ENCODE measurements around the gene PPARD. TPM values are rescaled to one million over a fixed set of nuclear protein-coding genes. Genes with fewer than 3 reads are reported as not detected.

The PPARD gene
- total RNA-seq, 4 donors from 2014 or later: 23.4 to 31.4 (median 26.9) TPM

DNA sequence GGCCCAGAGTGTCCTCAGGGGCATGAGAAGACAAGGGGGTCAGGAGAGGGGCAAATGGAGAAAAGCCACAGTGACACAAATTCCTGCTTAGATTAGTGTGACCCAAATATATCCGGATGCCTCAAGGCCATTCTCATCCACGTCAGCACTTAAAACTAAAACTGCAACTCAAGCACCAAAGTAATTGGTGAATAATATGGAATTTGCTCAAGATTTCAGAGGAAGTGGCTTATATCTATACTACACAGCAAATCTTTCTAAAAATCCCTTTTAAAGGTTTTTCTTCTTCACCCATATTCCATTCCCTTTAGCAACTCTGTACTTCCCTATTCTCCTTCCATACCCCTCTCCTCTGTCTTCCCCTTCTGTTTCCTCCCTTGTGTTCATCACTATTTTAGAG, 29.6 kb upstream of the PPARD start:
- no peaks in the 10 kb centered on the region for H3K27me3 ChIP-seq
- no peak for TF ChIP-seq EP300 (IDR thresholded peaks at IDR 0.05)
- TF ChIP-seq POLR2A (IDR thresholded peaks at IDR 0.05): no peak
- TF ChIP-seq, protein P1, sequence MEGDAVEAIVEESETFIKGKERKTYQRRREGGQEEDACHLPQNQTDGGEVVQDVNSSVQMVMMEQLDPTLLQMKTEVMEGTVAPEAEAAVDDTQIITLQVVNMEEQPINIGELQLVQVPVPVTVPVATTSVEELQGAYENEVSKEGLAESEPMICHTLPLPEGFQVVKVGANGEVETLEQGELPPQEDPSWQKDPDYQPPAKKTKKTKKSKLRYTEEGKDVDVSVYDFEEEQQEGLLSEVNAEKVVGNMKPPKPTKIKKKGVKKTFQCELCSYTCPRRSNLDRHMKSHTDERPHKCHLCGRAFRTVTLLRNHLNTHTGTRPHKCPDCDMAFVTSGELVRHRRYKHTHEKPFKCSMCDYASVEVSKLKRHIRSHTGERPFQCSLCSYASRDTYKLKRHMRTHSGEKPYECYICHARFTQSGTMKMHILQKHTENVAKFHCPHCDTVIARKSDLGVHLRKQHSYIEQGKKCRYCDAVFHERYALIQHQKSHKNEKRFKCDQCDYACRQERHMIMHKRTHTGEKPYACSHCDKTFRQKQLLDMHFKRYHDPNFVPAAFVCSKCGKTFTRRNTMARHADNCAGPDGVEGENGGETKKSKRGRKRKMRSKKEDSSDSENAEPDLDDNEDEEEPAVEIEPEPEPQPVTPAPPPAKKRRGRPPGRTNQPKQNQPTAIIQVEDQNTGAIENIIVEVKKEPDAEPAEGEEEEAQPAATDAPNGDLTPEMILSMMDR (IDR thresholded peaks at IDR 0.05): no peak
- TF ChIP-seq POLR2AphosphoS5 (IDR thresholded peaks at IDR 0.05): no peak
- H3K27ac ChIP-seq: no peak overlapping the region
- H3K4me3 ChIP-seq: no peak overlapping the region
- WGBS: 28% methylated on average over 2 of the region's 2 CpGs
- H3K9me3 ChIP-seq: no peaks in the 10 kb centered on the region
- peaks cover 15% of the 10 kb centered on the region for H3K4me1 ChIP-seq
- no peak for DNase-seq (ENCODE audit: low spot score in 2 of 2)
- peaks cover 11% of the 10 kb centered on the region for H3K36me3 ChIP-seq

DNA sequence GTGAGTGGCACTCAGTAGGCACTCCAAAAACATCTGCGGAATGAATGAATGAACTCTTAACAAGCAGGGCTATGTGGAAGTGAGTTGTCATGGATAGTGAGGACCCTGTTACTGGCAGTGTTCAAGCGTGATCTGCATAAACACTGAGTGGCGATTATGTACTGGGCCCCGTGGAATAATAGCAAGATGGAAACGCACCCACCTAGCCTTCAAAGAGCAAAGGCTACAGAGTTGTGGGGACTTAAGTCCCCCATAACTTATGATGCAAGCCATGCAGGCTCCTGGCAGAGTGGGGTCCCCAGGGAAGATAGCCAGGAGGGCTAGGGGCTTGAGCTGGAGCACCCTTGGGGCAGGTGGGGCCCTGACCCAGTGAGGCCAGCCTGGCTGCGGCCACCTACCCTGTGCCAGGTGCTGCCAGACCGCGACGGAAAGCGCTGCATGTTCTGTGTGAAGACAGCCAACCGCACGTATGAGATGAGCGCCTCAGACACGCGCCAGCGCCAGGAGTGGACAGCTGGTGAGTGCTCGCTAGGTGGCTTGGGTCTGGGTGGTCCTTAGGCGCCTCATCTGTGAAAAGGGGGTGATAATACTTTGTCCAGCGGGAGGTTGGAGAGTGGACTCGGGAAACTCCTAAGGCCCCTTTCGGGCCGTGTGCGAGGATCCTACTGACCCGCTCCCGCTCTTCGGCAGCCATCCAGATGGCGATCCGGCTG, 24.7 kb upstream of the PPARD start:
- DNase-seq (ENCODE audit: low spot score in 2 of 2): no peak
- Histone ChIP-seq H3K4me1 (peaks cover 17% of the 10 kb centered on the region), H3K4me3 (peak overlapping the region; percentile 54), H3K9me3 (no peaks in the 10 kb centered on the region), H3K36me3 (peaks cover 26% of the 10 kb centered on the region), H3K27me3 (no peaks in the 10 kb centered on the region), H3K27ac (no peak overlapping the region)
- 56% methylated on average over 10 of the region's 28 CpGs for WGBS
- TF ChIP-seq POLR2AphosphoS5 (IDR thresholded peaks at IDR 0.05) (no peak), EP300 (IDR thresholded peaks at IDR 0.05) (no peak), POLR2A (IDR thresholded peaks at IDR 0.05) (no peak)
- TF ChIP-seq, protein P1 (IDR thresholded peaks at IDR 0.05): no peak

DNA sequence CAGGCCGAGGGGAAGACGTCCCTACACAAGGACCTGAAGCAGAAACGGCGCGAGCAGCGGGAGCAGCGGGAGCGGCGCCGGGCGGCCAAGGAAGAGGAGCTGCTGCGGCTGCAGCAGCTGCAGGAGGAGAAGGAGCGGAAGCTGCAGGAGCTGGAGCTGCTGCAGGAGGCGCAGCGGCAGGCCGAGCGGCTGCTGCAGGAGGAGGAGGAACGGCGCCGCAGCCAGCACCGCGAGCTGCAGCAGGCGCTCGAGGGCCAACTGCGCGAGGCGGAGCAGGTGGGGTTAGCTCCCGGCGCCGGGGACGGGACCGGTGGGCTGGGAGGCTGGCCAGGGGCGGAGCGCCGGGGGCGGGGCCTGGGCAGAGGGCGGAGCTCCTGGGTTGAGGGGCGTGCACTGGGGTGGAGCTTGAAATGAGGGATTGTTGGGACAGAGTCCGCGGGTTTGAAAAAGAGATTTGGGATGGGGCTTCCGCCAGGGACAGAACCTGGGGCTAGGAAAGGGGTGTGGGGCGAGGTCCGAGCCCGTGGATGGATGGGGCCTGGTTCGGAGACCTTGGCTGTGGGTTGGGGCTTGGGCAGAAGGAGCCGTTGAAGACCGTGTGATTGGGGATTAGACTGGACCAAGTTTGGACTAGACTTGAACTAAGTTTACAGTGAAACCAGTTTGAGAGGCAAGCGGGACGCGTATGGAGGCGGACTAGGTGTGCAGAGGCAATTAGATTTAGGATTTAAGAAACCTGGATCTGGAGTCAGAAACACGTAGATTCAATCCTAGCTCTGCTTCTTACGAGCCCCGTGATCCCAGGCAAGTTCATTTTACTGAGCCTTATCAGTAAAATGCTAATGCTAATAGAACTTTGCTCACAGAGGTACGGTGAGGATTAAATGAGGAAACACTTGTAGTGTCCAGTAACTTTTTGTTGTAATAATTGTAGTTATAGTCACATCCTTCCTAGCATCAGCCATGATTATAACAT, 23.9 kb upstream of the PPARD start:
- peak in 1 of 2 donors; percentile 80 for DNase-seq (ENCODE audit: low spot score in 2 of 2)
- Histone ChIP-seq H3K4me3 (peak overlapping the region; percentile 54), H3K27ac (no peak overlapping the region), H3K4me1 (peaks cover 17% of the 10 kb centered on the region), H3K27me3 (no peaks in the 10 kb centered on the region), H3K36me3 (peaks cover 24% of the 10 kb centered on the region), H3K9me3 (no peaks in the 10 kb centered on the region)
- WGBS: 25% methylated on average over 41 of the region's 55 CpGs
- TF ChIP-seq POLR2AphosphoS5 (IDR thresholded peaks at IDR 0.05) (no peak), EP300 (IDR thresholded peaks at IDR 0.05) (no peak), POLR2A (IDR thresholded peaks at IDR 0.05) (no peak)
- TF ChIP-seq, protein P1 (IDR thresholded peaks at IDR 0.05): no peak

DNA sequence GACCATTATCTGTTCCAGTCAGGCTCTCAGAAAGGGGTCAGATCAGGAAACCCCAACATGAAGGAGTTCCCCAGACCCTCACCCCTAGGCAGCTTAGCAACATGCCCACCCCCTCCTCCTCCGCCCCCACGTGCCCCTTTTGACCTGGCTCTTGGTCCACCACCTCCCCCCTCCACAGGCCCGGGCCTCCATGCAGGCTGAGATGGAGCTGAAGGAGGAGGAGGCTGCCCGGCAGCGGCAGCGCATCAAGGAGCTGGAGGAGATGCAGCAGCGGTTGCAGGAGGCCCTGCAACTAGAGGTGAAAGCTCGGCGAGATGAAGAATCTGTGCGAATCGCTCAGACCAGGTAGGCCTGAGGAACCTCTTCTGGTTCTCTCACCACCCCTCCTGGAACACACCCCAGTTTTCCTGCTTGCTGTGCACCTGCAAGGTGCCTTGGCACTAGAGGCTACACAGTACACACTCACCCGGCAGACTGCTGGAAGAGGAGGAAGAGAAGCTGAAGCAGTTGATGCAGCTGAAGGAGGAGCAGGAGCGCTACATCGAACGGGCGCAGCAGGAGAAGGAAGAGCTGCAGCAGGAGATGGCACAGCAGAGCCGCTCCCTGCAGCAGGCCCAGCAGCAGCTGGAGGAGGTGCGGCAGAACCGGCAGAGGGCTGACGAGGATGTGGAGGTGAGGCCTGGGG, 22.9 kb upstream of the PPARD start:
- H3K27ac ChIP-seq: no peak overlapping the region
- no peaks in the 10 kb centered on the region for H3K27me3 ChIP-seq
- H3K4me3 ChIP-seq: no peak overlapping the region
- WGBS: 86% methylated on average over 19 of the region's 20 CpGs
- H3K36me3 ChIP-seq: peaks cover 26% of the 10 kb centered on the region
- DNase-seq (ENCODE audit: low spot score in 2 of 2): no peak
- TF ChIP-seq POLR2AphosphoS5 (IDR thresholded peaks at IDR 0.05): no peak
- TF ChIP-seq POLR2A (IDR thresholded peaks at IDR 0.05): no peak
- no peak for TF ChIP-seq EP300 (IDR thresholded peaks at IDR 0.05)
- TF ChIP-seq, protein P1 (IDR thresholded peaks at IDR 0.05): no peak
- H3K4me1 ChIP-seq: peaks cover 17% of the 10 kb centered on the region
- no peaks in the 10 kb centered on the region for H3K9me3 ChIP-seq

Data from suprapubic skin (tissue), 4 donors.